T-cell (primary cell): ENCODE results near the gene KDM2A. TPM values are rescaled to one million over a fixed set of nuclear protein-coding genes. Genes with fewer than 3 reads are reported as not detected.

Source experiments
- ATAC-seq, 4 experiments: fragments of 200-7000 bp in 3 of 4; fragments of 150-1000 bp in 1 of 4; cut with Tn5 transposase; replicated peaks in 1 of 4; 1 replicate in 3 of 4; 2 replicates in 1 of 4; pipeline ENCODE4 v1.10.0; 2021; ENCODE audit warnings: moderate library complexity in 3 of 4, mild to moderate bottlenecking in 2 of 4, moderate number of reproducible peaks in 1 of 4
- CTCF ChIA-PET, 2 donors: fragments of 300-600 bp; sonication (Branson Sonifier 250); formaldehyde crosslinking; loops; one replicate each; lab custom pipeline; 2022; ENCODE audit warnings: antibody characterized with exemption in 2 of 2; lab: Charles Lee
- POLR2A ChIA-PET, 2 donors: fragments of 300-600 bp; sonication (Branson Sonifier 250); formaldehyde crosslinking; loops; one replicate each; lab custom pipeline; 2022; ENCODE audit warnings: antibody characterized with exemption in 2 of 2; lab: Charles Lee
- DNase-seq, 35 experiments: peaks; one replicate each; pipeline versions ENCODE4 v3.0.0 to v3.0.0-alpha.2; 2013 to 2023
- H3K27ac ChIP-seq: one replicate; pipeline ENCODE4 v1.5.1; 2013; ENCODE audit warnings: low read length
- H3K27me3 ChIP-seq, 2 experiments: replicated peaks in 1 of 2; 1 replicate in 1 of 2; 2 replicates in 1 of 2; pipeline versions ENCODE4 v1.6.1 to v1.7.0; 2013; ENCODE audit warnings: low read length in 1 of 2, mixed read lengths in 1 of 2; ENCODE audit not compliant: control insufficient read depth in 2 of 2, insufficient read depth in 2 of 2; ENCODE audit errors: extremely low read depth in 1 of 2
- H3K36me3 ChIP-seq, 2 donors: 1 replicate in 1 of 2; 2 replicates in 1 of 2; pipeline versions ENCODE4 v1.6.1 to v1.7.0; 2013; ENCODE audit warnings: low read length in 1 of 2; ENCODE audit not compliant: control insufficient read depth in 2 of 2, insufficient read depth in 1 of 2; ENCODE audit errors: extremely low read depth in 1 of 2
- H3K4me1 ChIP-seq, 2 experiments: 1 replicate in 1 of 2; 2 replicates in 1 of 2; pipeline versions ENCODE4 v1.6.1 to v1.7.0; 2013; ENCODE audit warnings: low read length in 2 of 2, mixed read lengths in 1 of 2; ENCODE audit not compliant: insufficient read depth in 2 of 2, control insufficient read depth in 1 of 2; ENCODE audit errors: extremely low read depth in 1 of 2
- H3K4me3 ChIP-seq, 2 donors: 1 replicate in 1 of 2; 2 replicates in 1 of 2; pipeline versions ENCODE4 v1.5.1 to v1.7.0; 2013; ENCODE audit warnings: mild to moderate bottlenecking in 2 of 2, low read length in 1 of 2, moderate library complexity in 1 of 2; ENCODE audit not compliant: control insufficient read depth in 1 of 2; ENCODE audit errors: extremely low read depth in 1 of 2
- H3K9me3 ChIP-seq: 2 replicates; pipeline ENCODE4 v1.7.0; 2013
- H3K27ac Mint-ChIP-seq, 2 donors: one replicate each; pipeline ENCODE4 v1.8.0; 2020 to 2021; ENCODE audit warnings: mild to moderate bottlenecking in 2 of 2, mixed read lengths in 2 of 2
- H3K27me3 Mint-ChIP-seq, 2 donors: one replicate each; pipeline ENCODE4 v1.8.0; 2021 to 2022; ENCODE audit warnings: mixed read lengths in 2 of 2
- H3K36me3 Mint-ChIP-seq: one replicate; pipeline ENCODE4 v1.8.0; 2021; ENCODE audit warnings: mixed read lengths
- H3K4me1 Mint-ChIP-seq, 3 donors: one replicate each; pipeline ENCODE4 v1.8.0; 2020 to 2022; ENCODE audit warnings: mixed read lengths in 3 of 3, mild to moderate bottlenecking in 1 of 3
- H3K4me3 Mint-ChIP-seq, 3 donors: one replicate each; pipeline ENCODE4 v1.8.0; 2020 to 2022; ENCODE audit warnings: mild to moderate bottlenecking in 3 of 3, mixed read lengths in 3 of 3, moderate library complexity in 3 of 3
- H3K9me3 Mint-ChIP-seq, 3 donors: one replicate each; pipeline ENCODE4 v1.8.0; 2020 to 2022; ENCODE audit warnings: mixed read lengths in 3 of 3
- WGBS: methylation state at CpG from one replicate; pipeline ENCODE4 v1.1.5; 2013; ENCODE audit warnings: missing lambda C conversion rate; ENCODE audit not compliant: insufficient coverage; 5-methylcytosine and 5-hydroxymethylcytosine counted together
- total RNA-seq, 35 experiments: library from RNA in 6 of 35; stranded (reverse) in 6 of 35; fragments of 120-200 nt in 1 of 35; gene quantifications; one replicate each; pipeline versions ENCODE4 v1.2.1 to v1.2.4 and lab custom pipeline; 2013 to 2026

KDM2A gene
- total RNA-seq, 5 donors from 2014 or later (not counting 1 experiment from before 2014, with no cell fraction given) = 157 to 333 (median 178) TPM

GRCh38 chr11:67264260-67264659 lies 145.2 kb downstream of the KDM2A start:
- Histone ChIP-seq H3K4me3 (no peak overlapping the region), H3K36me3 (peaks cover 0 to 18% of the 10 kb centered on the region in 2 donors)
- ATAC-seq = no peak

GRCh38 chr11:67264877-67265632 lies 146.0 kb downstream of the KDM2A start:
- Mint-ChIP-seq H3K27ac (peak overlapping the region; percentile 88 to 89), H3K4me1 (peaks cover 47 to 69% (median 53%) of the 10 kb centered on the region in 3 donors), H3K27me3 (peaks cover 0 to 4% of the 10 kb centered on the region in 2 donors), H3K36me3 (peaks cover 17% of the 10 kb centered on the region), H3K9me3 (no peaks in the 10 kb centered on the region), H3K4me3 (peak overlapping the region; percentile 77 to 99 (median 80))
- Histone ChIP-seq H3K36me3 (peaks cover 0 to 25% of the 10 kb centered on the region in 2 donors), H3K27me3 (peaks cover 0 to 13% of the 10 kb centered on the region in 2 experiments), H3K9me3 (no peaks in the 10 kb centered on the region), H3K4me3 (no peak overlapping the region), H3K4me1 (peaks cover 26 to 71% of the 10 kb centered on the region in 2 experiments), H3K27ac (no peak overlapping the region)
- CTCF ChIA-PET = interaction anchor here (0.9 to 4.2 kb wide), 3 partner anchors 52 to 118 kb away, joined by 3 to 20 read pairs (median 3); no protein-coding TSS in a partner anchor
- no peak for DNase-seq
- ATAC-seq = no peak
- POLR2A ChIA-PET = no interaction called here
- WGBS = 89% methylated on average over 4 of the region's 7 CpGs

More at GRCh38 chr11:67264260-67264659, 145.2 kb downstream of the KDM2A start:
- no peaks in the 10 kb centered on the region for H3K9me3 Mint-ChIP-seq
- no peak for DNase-seq
- peaks cover 0 to 13% of the 10 kb centered on the region in 2 experiments for H3K27me3 ChIP-seq
- peaks cover 43 to 64% (median 47%) of the 10 kb centered on the region in 3 donors for H3K4me1 Mint-ChIP-seq
- H3K27ac Mint-ChIP-seq = peak overlapping the region in 1 of 2 donors; percentile 37
- ChIA-PET POLR2A (no interaction called here), CTCF (interaction anchor here in 1 of 2 donors (1.0 to 4.2 kb wide), 2 partner anchors 24 to 53 kb away, joined by 3 to 20 read pairs; no protein-coding TSS in a partner anchor)
- H3K4me1 ChIP-seq = peaks cover 19 to 64% of the 10 kb centered on the region in 2 experiments
- H3K36me3 Mint-ChIP-seq = peaks cover 16% of the 10 kb centered on the region
- WGBS = 75% methylated on average over 2 of the region's 5 CpGs
- no peaks in the 10 kb centered on the region for H3K9me3 ChIP-seq
- peaks cover 0 to 4% of the 10 kb centered on the region in 2 donors for H3K27me3 Mint-ChIP-seq
- H3K4me3 Mint-ChIP-seq = peak overlapping the region; percentile 64 to 99 (median 72)
- no peak overlapping the region for H3K27ac ChIP-seq

- WGBS = 13% methylated on average over 53 of the region's 54 CpGs
- no peaks in the 10 kb centered on the region for H3K9me3 Mint-ChIP-seq
- Histone ChIP-seq H3K36me3 (peaks cover 0 to 26% of the 10 kb centered on the region in 2 donors), H3K4me3 (no peak overlapping the region), H3K27me3 (peaks cover 0 to 13% of the 10 kb centered on the region in 2 experiments), H3K27ac (peak overlapping the region; percentile 66), H3K4me1 (peaks cover 30 to 79% of the 10 kb centered on the region in 2 experiments), H3K9me3 (no peaks in the 10 kb centered on the region)
- POLR2A ChIA-PET = interaction anchor here in 1 of 2 donors (0.7 kb wide), 1 partner anchor 23 kb away, joined by 3 read pairs; the partner anchor contains the start of gene ANKRD13D
- H3K4me1 Mint-ChIP-seq = peaks cover 55 to 73% (median 59%) of the 10 kb centered on the region in 3 donors
- DNase-seq (peak; percentile 40 to 90 (median 65)), ATAC-seq (peak; percentile 59 to 70 (median 62))
- CTCF ChIA-PET = interaction anchor here (0.6 to 4.2 kb wide), 7 partner anchors 26 to 117 kb away, joined by 3 to 20 read pairs (median 3); no protein-coding TSS in a partner anchor
- peak overlapping the region; percentile 88 to 89 for H3K27ac Mint-ChIP-seq
- H3K27me3 Mint-ChIP-seq = peaks cover 0 to 4% of the 10 kb centered on the region in 2 donors
- peaks cover 24% of the 10 kb centered on the region for H3K36me3 Mint-ChIP-seq
- H3K4me3 Mint-ChIP-seq = peak overlapping the region; percentile 77 to 99 (median 80)
Observed at GRCh38 chr11:67265633-67266448, 146.8 kb downstream of the KDM2A start.

- peaks cover 0 to 4% of the 10 kb centered on the region in 2 donors for H3K27me3 Mint-ChIP-seq
- H3K27ac ChIP-seq = peak within 1 kb of the TSS; percentile 86
- DNase-seq = peak in 10 of 35 experiments; percentile 27 to 77 (median 46)
- peak; percentile 34 to 49 (median 44) for ATAC-seq
- H3K4me1 Mint-ChIP-seq = peaks cover 63 to 77% (median 64%) of the 10 kb centered on the region in 3 donors
- H3K4me3 ChIP-seq = peak within 1 kb of the TSS; percentile 87 to 88
- peak within 1 kb of the TSS; percentile 96 to 99 (median 98) for H3K4me3 Mint-ChIP-seq
- peaks cover 27% of the 10 kb centered on the region for H3K36me3 Mint-ChIP-seq
- peaks cover 0 to 26% of the 10 kb centered on the region in 2 donors for H3K36me3 ChIP-seq
- peak within 1 kb of the TSS; percentile 97 to 98 for H3K27ac Mint-ChIP-seq
- under 1% methylated on average over 103 of the region's 103 CpGs for WGBS
- peaks cover 0 to 8% of the 10 kb centered on the region in 2 experiments for H3K27me3 ChIP-seq
- peaks cover 35 to 80% of the 10 kb centered on the region in 2 experiments for H3K4me1 ChIP-seq
- no peaks in the 10 kb centered on the region for H3K9me3 ChIP-seq
- POLR2A ChIA-PET = interaction anchor here in 1 of 2 donors (0.7 kb wide), 1 partner anchor 23 kb away, joined by 3 read pairs; the partner anchor contains the start of gene ANKRD13D
- no peaks in the 10 kb centered on the region for H3K9me3 Mint-ChIP-seq
- CTCF ChIA-PET = interaction anchor here (0.6 to 3.1 kb wide), 4 partner anchors 27 to 62 kb away, joined by 3 to 7 read pairs (median 4); no protein-coding TSS in a partner anchor
Observed at GRCh38 chr11:67266449-67267187, 147.6 kb downstream of the KDM2A start, which contains the start of gene GRK2. TSS of gene GRK2 (plus strand) at chr11:67266473. CDS start at chr11:67266700, 227 bp downstream.

GRCh38 chr11:67267188-67268080 lies 148.4 kb downstream of the KDM2A start:
- WGBS = 0% methylated on average over 22 of the region's 30 CpGs
- H3K4me3 ChIP-seq = peak overlapping the region; percentile 87 to 88
- ATAC-seq (peak in 3 of 4 experiments; percentile 2 to 5 (median 4)), DNase-seq (peak in 8 of 35 experiments; percentile 39 to 54 (median 42))
- CTCF ChIA-PET = interaction anchor here in 1 of 2 donors (1.0 to 3.1 kb wide), 6 partner anchors 10 to 86 kb away, joined by 3 to 7 read pairs (median 4); partner anchors contain the start of genes ANKRD13D and POLD4
- Mint-ChIP-seq H3K36me3 (peaks cover 27% of the 10 kb centered on the region), H3K9me3 (no peaks in the 10 kb centered on the region), H3K4me3 (peak overlapping the region; percentile 96 to 99 (median 98)), H3K27ac (peak overlapping the region; percentile 97 to 98), H3K27me3 (peaks cover 0 to 2% of the 10 kb centered on the region in 2 donors), H3K4me1 (peaks cover 64 to 80% (median 66%) of the 10 kb centered on the region in 3 donors)
- POLR2A ChIA-PET = interaction anchor here in 1 of 2 donors (0.6 kb wide), 1 partner anchor 21 kb away, joined by 3 read pairs; no protein-coding TSS in a partner anchor
- H3K36me3 ChIP-seq = peaks cover 2 to 31% of the 10 kb centered on the region in 2 donors
- no peaks in the 10 kb centered on the region for H3K27me3 ChIP-seq
- peaks cover 38 to 80% of the 10 kb centered on the region in 2 experiments for H3K4me1 ChIP-seq
- H3K27ac ChIP-seq = peak overlapping the region; percentile 86
- H3K9me3 ChIP-seq = no peaks in the 10 kb centered on the region
